Stimulated activated CD8-positive, alpha-beta memory T cell treated with anti-CD3 and anti-CD28 coated beads, Interleukin-15, amount 100 ng/mL, for 4 hours (primary cell): Measurements from ENCODE around the gene HS1BP3.

Source experiments
- DNase-seq, 2 donors: peaks; one replicate each; pipeline ENCODE4 v3.0.0-alpha.2; 2020; ENCODE audit warnings: low read depth in 2 of 2

Gene HS1BP3

GRCh38 chr2:20674974-20675679 lies 24.2 kb upstream of the HS1BP3 start:
- DNase-seq: no peak

GRCh38 chr2:20674309-20674965 lies 23.5 kb upstream of the HS1BP3 start:
- no peak for DNase-seq

- no peak for DNase-seq
These were observed 22.9 kb upstream of the HS1BP3 start for GRCh38 chr2:20673686-20674308.

- DNase-seq: no peak
These were observed 21.5 kb upstream of the HS1BP3 start for GRCh38 chr2:20672201-20672951.

GRCh38 chr2:20671736-20672080 lies 20.8 kb upstream of the HS1BP3 start:
- no peak for DNase-seq

GRCh38 chr2:20671036-20671735 lies 20.3 kb upstream of the HS1BP3 start:
- no peak for DNase-seq

GRCh38 chr2:20670315-20671035 lies 19.6 kb upstream of the HS1BP3 start:
- DNase-seq: no peak

- no peak for DNase-seq
These were observed 18.8 kb upstream of the HS1BP3 start for GRCh38 chr2:20669562-20670314.

GRCh38 chr2:20668871-20669475 lies 18.1 kb upstream of the HS1BP3 start:
- DNase-seq: no peak

- DNase-seq: no peak
These were observed 17.6 kb upstream of the HS1BP3 start for GRCh38 chr2:20668451-20668850.

- DNase-seq: no peak
These were observed 16.9 kb upstream of the HS1BP3 start for GRCh38 chr2:20667531-20668401.

GRCh38 chr2:20667151-20667530 lies 16.2 kb upstream of the HS1BP3 start:
- DNase-seq: no peak

- no peak for DNase-seq
These were observed 15.6 kb upstream of the HS1BP3 start, which contains the start of gene GDF7 for GRCh38 chr2:20666304-20667150. Gene GDF7 (plus strand): TSS chr2:20667144. CDS start chr2:20667240, 96 bp downstream.

GRCh38 chr2:20666005-20666303 lies 15.1 kb upstream of the HS1BP3 start:
- no peak for DNase-seq

- no peak for DNase-seq
These were observed 14.5 kb upstream of the HS1BP3 start for GRCh38 chr2:20665243-20666004.

GRCh38 chr2:20664431-20665242 lies 13.7 kb upstream of the HS1BP3 start:
- no peak for DNase-seq

- DNase-seq: no peak
These were observed 13.1 kb upstream of the HS1BP3 start for GRCh38 chr2:20664071-20664390.
